MM.1S (cell line): ENCODE measurements around the gene LRRC25.

Experiments
- DNase-seq: peaks from one replicate; pipeline ENCODE4 v3.0.0-alpha.2; 2015
- H2AFZ ChIP-seq: fragments of 300-600 bp; sonication (generic); 2 replicates; pipeline ENCODE4 v1.6.0; 2016; ENCODE audit warnings: antibody characterized with exemption, low read length
- H3F3A ChIP-seq: fragments of 300-600 bp; sonication (generic); 2 replicates; pipeline ENCODE4 v1.6.1; 2016; ENCODE audit warnings: mild to moderate bottlenecking, antibody characterized with exemption, low read length, moderate library complexity, mixed read lengths; ENCODE audit not compliant: insufficient read depth
- H3K27ac ChIP-seq: fragments of 300-600 bp; sonication (generic); 2 replicates; pipeline ENCODE4 v1.5.1; 2016; ENCODE audit warnings: mild to moderate bottlenecking, low read length
- H3K27me3 ChIP-seq: fragments of 300-600 bp; sonication (generic); replicated peaks from 2 replicates; pipeline ENCODE4 v1.6.0; 2016; ENCODE audit warnings: low read length; ENCODE audit not compliant: insufficient read depth
- H3K36me3 ChIP-seq: fragments of 300-600 bp; sonication (generic); replicated peaks from 2 replicates; pipeline ENCODE4 v1.6.1; 2016; ENCODE audit warnings: mild to moderate bottlenecking, low read length, mixed read lengths; ENCODE audit not compliant: insufficient read depth
- H3K4me1 ChIP-seq: fragments of 300-600 bp; sonication (generic); 2 replicates; pipeline ENCODE4 v1.6.1; 2016; ENCODE audit warnings: low read length, mixed read lengths
- H3K4me2 ChIP-seq: fragments of 300-600 bp; sonication (generic); 2 replicates; pipeline ENCODE4 v1.6.0; 2016; ENCODE audit warnings: low read depth, low read length
- H3K4me3 ChIP-seq: fragments of 300-600 bp; sonication (generic); 2 replicates; pipeline ENCODE4 v1.5.1; 2016; ENCODE audit warnings: low read length, mixed read lengths
- H3K79me2 ChIP-seq: fragments of 300-600 bp; sonication (generic); 2 replicates; pipeline ENCODE4 v1.6.1; 2016; ENCODE audit warnings: mixed run types, low read length, mixed read lengths
- H3K9ac ChIP-seq: fragments of 300-600 bp; sonication (generic); 2 replicates; pipeline ENCODE4 v1.6.1; 2016; ENCODE audit warnings: low read length, mixed read lengths
- H3K9me2 ChIP-seq: fragments of 300-600 bp; sonication (generic); replicated peaks from 2 replicates; pipeline ENCODE4 v1.6.1; 2016; ENCODE audit warnings: mild to moderate bottlenecking, low read length, mixed read lengths; ENCODE audit not compliant: insufficient read depth
- H3K9me3 ChIP-seq: fragments of 300-600 bp; sonication (generic); replicated peaks from 2 replicates; pipeline ENCODE4 v1.6.1; 2016; ENCODE audit warnings: mild to moderate bottlenecking, low read length, mixed read lengths; ENCODE audit not compliant: insufficient read depth
- H4K20me1 ChIP-seq: fragments of 300-600 bp; sonication (generic); 2 replicates; pipeline ENCODE4 v1.6.1; 2016; ENCODE audit warnings: mild to moderate bottlenecking, low read length, moderate library complexity, mixed read lengths; ENCODE audit not compliant: insufficient read depth
- EZH2 ChIP-seq: fragments of 300-600 bp; sonication (generic); optimal IDR thresholded peaks from 2 replicates; pipeline ENCODE3; 2017; ENCODE audit warnings: low read depth, mild to moderate bottlenecking, antibody characterized with exemption, low read length, mixed read lengths
- EZH2phosphoT487 ChIP-seq: fragments of 300-600 bp; sonication (generic); IDR thresholded peaks from 2 replicates; pipeline ENCODE4 v1.6.1; 2018; ENCODE audit warnings: antibody characterized with exemption, low read length
- TF ChIP-seq, protein P1 (sequence below): fragments of 300-600 bp; sonication (generic); IDR thresholded peaks from 2 replicates; pipeline ENCODE4 v1.5.1; 2016; ENCODE audit warnings: antibody characterized with exemption, low read length, mixed read lengths

Gene LRRC25

DNA sequence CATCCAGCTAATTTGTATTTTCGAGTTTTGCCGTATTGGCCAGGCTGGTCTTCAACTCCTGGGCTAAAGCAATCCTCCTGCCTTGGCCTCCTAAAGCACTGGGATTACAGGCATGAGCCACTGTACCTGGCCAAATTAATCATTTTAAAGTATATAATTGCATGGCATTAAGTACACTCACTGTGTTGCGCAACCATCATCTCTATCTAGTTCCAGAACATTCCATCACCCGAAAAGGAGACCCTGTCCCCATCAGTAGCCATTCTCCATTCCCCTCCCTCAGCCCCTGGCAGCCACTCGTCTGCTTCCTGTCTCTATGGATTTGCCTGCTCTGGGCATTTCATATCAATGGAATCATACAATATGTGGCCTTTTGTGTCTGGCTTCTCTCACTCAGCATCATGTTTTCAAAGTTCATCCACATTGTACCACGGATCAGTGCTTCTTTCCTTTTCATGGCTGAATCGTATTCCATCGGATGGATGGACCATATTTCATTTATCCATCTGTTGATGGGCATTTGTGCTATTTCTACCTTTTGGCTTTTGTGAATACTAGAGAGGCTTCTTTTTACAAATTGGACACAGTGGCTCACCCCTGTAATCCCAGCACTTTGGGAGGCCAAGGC lies 43.9 kb downstream of the LRRC25 start:
- Histone ChIP-seq H3K9ac (no peak overlapping the region), H3K36me3 (no peaks in the 10 kb centered on the region), H3K9me2 (no peaks in the 10 kb centered on the region), H3K4me3 (no peak overlapping the region), H3K4me2 (no peak overlapping the region), H3K27ac (no peak overlapping the region), H3K27me3 (no peaks in the 10 kb centered on the region), H4K20me1 (no peaks in the 10 kb centered on the region), H3K9me3 (no peaks in the 10 kb centered on the region), H2AFZ (no peak overlapping the region), H3K79me2 (no peaks in the 10 kb centered on the region), H3F3A (no peaks in the 10 kb centered on the region), H3K4me1 (no peaks in the 10 kb centered on the region)
- TF ChIP-seq EZH2 (no peak), EZH2phosphoT487 (no peak)
- TF ChIP-seq, protein P1, sequence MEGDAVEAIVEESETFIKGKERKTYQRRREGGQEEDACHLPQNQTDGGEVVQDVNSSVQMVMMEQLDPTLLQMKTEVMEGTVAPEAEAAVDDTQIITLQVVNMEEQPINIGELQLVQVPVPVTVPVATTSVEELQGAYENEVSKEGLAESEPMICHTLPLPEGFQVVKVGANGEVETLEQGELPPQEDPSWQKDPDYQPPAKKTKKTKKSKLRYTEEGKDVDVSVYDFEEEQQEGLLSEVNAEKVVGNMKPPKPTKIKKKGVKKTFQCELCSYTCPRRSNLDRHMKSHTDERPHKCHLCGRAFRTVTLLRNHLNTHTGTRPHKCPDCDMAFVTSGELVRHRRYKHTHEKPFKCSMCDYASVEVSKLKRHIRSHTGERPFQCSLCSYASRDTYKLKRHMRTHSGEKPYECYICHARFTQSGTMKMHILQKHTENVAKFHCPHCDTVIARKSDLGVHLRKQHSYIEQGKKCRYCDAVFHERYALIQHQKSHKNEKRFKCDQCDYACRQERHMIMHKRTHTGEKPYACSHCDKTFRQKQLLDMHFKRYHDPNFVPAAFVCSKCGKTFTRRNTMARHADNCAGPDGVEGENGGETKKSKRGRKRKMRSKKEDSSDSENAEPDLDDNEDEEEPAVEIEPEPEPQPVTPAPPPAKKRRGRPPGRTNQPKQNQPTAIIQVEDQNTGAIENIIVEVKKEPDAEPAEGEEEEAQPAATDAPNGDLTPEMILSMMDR: no peak
- no peak for DNase-seq

DNA sequence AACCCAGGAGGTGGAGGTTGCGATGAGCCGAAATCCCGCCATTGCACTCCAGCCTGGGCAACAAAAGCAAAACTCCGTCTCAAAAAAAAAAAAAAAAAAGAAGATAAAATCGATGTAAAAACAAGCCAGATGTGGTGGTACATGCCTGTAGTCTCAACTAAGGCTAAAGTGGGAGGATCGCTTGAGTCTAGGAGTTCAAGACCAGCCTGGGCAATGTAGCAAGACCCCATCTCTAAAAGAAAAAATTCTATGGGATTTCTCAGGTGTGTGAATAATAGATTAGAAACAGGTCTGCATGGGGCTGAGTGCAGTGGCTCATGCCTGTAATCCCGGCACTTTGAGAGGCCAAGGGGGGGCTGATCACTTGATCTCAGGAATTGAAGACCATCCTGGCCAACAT lies 45.9 kb downstream of the LRRC25 start:
- Histone ChIP-seq H2AFZ (no peak overlapping the region), H3K4me1 (no peaks in the 10 kb centered on the region), H3K9me2 (no peaks in the 10 kb centered on the region), H3K36me3 (no peaks in the 10 kb centered on the region), H3K4me2 (no peak overlapping the region), H3K9me3 (no peaks in the 10 kb centered on the region), H3F3A (no peaks in the 10 kb centered on the region), H3K9ac (no peak overlapping the region), H3K79me2 (no peaks in the 10 kb centered on the region), H3K4me3 (no peak overlapping the region), H4K20me1 (no peaks in the 10 kb centered on the region), H3K27ac (no peak overlapping the region), H3K27me3 (no peaks in the 10 kb centered on the region)
- no peak for TF ChIP-seq EZH2phosphoT487
- no peak for TF ChIP-seq EZH2
- TF ChIP-seq, protein P1: no peak
- no peak for DNase-seq

DNA sequence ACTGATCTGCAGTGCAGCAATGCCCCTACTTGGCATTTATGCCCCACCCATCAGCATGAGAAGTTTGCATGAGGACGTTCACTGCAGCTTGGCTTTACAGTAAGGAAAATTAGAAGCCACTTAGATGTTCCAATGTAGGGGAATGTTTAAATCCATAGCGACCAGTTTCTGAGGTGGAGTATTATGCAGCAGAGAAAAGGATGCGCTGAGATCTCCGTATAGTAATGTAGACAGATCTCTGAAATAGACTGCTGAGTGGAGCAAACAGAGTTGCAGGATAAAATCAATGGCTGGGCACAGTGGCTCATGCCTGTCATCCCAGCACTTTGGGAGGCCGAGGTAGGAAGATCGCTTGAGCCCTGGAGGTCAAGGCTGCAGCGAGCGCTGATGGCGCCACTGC lies 46.9 kb downstream of the LRRC25 start:
- Histone ChIP-seq H3K9me3 (no peaks in the 10 kb centered on the region), H2AFZ (no peak overlapping the region), H3K9me2 (no peaks in the 10 kb centered on the region), H3K4me3 (no peak overlapping the region), H3K79me2 (no peaks in the 10 kb centered on the region), H3K27ac (no peak overlapping the region), H3F3A (no peaks in the 10 kb centered on the region), H3K4me2 (no peak overlapping the region), H3K36me3 (no peaks in the 10 kb centered on the region), H3K27me3 (no peaks in the 10 kb centered on the region), H4K20me1 (no peaks in the 10 kb centered on the region), H3K4me1 (no peaks in the 10 kb centered on the region), H3K9ac (no peak overlapping the region)
- TF ChIP-seq, protein P1: no peak
- no peak for TF ChIP-seq EZH2phosphoT487
- TF ChIP-seq EZH2: no peak
- DNase-seq: no peak
